ENCODE data around the gene TMEM182. TPM values are rescaled to one million over a fixed set of nuclear protein-coding genes. Genes with fewer than 3 reads are reported as not detected.

Gene TMEM182
- total RNA-seq, 1 experiment from 2014 or later: 8.3 TPM

Other genes with a start within 250 kb of the TMEM182 start
- 0.18 TPM in 1 of 2 replicates, not detected in the other for gene SLC9A2, start 142.5 kb upstream of the TMEM182 start, total RNA-seq (2014; rRNA removed; shearing (Covaris generic))

Data from HT1080 (cell line).